Neural progenitor cell (in vitro differentiated cells): ENCODE measurements around the gene KRTAP2-3.

Experiments used
- EZH2 ChIP-seq: fragments of 200-600 bp; sonication (generic); IDR thresholded peaks from 2 replicates; pipeline ENCODE4 v1.6.1; 2017; ENCODE audit warnings: antibody characterized with exemption, mild to moderate bottlenecking, moderate library complexity
- TF ChIP-seq, protein P1 (sequence below): fragments of 200-600 bp; sonication (generic); IDR thresholded peaks from 2 replicates; pipeline ENCODE4 v1.5.1; 2017; ENCODE audit warnings: antibody characterized with exemption, mild to moderate bottlenecking

GRCh38 chr17:41042953-41043352 lies 17.0 kb downstream of the KRTAP2-3 start:
- TF ChIP-seq, protein P1, sequence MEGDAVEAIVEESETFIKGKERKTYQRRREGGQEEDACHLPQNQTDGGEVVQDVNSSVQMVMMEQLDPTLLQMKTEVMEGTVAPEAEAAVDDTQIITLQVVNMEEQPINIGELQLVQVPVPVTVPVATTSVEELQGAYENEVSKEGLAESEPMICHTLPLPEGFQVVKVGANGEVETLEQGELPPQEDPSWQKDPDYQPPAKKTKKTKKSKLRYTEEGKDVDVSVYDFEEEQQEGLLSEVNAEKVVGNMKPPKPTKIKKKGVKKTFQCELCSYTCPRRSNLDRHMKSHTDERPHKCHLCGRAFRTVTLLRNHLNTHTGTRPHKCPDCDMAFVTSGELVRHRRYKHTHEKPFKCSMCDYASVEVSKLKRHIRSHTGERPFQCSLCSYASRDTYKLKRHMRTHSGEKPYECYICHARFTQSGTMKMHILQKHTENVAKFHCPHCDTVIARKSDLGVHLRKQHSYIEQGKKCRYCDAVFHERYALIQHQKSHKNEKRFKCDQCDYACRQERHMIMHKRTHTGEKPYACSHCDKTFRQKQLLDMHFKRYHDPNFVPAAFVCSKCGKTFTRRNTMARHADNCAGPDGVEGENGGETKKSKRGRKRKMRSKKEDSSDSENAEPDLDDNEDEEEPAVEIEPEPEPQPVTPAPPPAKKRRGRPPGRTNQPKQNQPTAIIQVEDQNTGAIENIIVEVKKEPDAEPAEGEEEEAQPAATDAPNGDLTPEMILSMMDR: no peak
- no peak for TF ChIP-seq EZH2
